WTC11 (cell line): ENCODE measurements around the gene UBAP1. TPM values are rescaled to one million over a fixed set of nuclear protein-coding genes. Genes with fewer than 3 reads are reported as not detected.
A peak's percentile ranks its signal among the peaks of the same experiment; 100 is the strongest.

Experiments used
- ATAC-seq: fragments of 200-7000 bp; cut with Tn5 transposase; 2 replicates; pipeline ENCODE4 v1.10.0; 2021; ENCODE audit warnings: mild to moderate bottlenecking, moderate library complexity
- CTCF ChIA-PET: fragments of 300-600 bp; sonication (Branson Sonifier 250); formaldehyde crosslinking; loops from one replicate; lab custom pipeline; 2021; ENCODE audit warnings: antibody characterized with exemption; lab: Charles Lee
- POLR2A ChIA-PET: fragments of 350-600 bp; sonication (Branson Sonifier 250); formaldehyde crosslinking; loops from one replicate; lab custom pipeline; 2021; ENCODE audit warnings: antibody characterized with exemption; lab: Charles Lee
- DNase-seq: peaks from one replicate; pipeline ENCODE4 v3.0.0; 2021; ENCODE audit warnings: low spot score
- H3K27ac Mint-ChIP-seq: 2 replicates; pipeline ENCODE4 v1.8.0; 2021; ENCODE audit warnings: mixed read lengths
- H3K27me3 Mint-ChIP-seq: 2 replicates; pipeline ENCODE4 v1.8.0; 2021; ENCODE audit warnings: low read depth, mild to moderate bottlenecking, moderate library complexity, mixed read lengths
- H3K36me3 Mint-ChIP-seq: 2 replicates; pipeline ENCODE4 v1.8.0; 2021; ENCODE audit warnings: mixed read lengths
- H3K4me1 Mint-ChIP-seq: 2 replicates; pipeline ENCODE4 v1.8.0; 2022; ENCODE audit warnings: mixed read lengths
- H3K4me3 Mint-ChIP-seq: 2 replicates; pipeline ENCODE4 v1.8.0; 2021; ENCODE audit warnings: mild to moderate bottlenecking, moderate library complexity, mixed read lengths
- H3K9me3 Mint-ChIP-seq: 2 replicates; pipeline ENCODE4 v1.8.0; 2021; ENCODE audit warnings: mixed read lengths
- AR ChIP-seq: fragments of 250-450 bp; sonication (Bioruptor Pico); IDR thresholded peaks from 2 replicates; pipeline ENCODE4 v1.9.0; 2021; ENCODE audit warnings: mild to moderate bottlenecking
- ATF3 ChIP-seq: sonication (generic); formaldehyde crosslinking; conservative IDR thresholded peaks from 2 replicates; pipeline ENCODE4 v1.8.1; 2022; ENCODE audit warnings: mild to moderate bottlenecking, missing genetic modification reagents
- CDX4 ChIP-seq: fragments of 250-450 bp; sonication (Bioruptor Pico); IDR thresholded peaks from 2 replicates; pipeline ENCODE4 v1.9.0; 2021; ENCODE audit warnings: moderate library complexity, mild to moderate bottlenecking, inconsistent platforms, borderline replicate concordance
- CREB1 ChIP-seq: sonication (generic); formaldehyde crosslinking; IDR thresholded peaks from 2 replicates; pipeline ENCODE4 v1.8.0; 2023; ENCODE audit warnings: mild to moderate bottlenecking, missing genetic modification reagents
- CREM ChIP-seq: sonication (generic); formaldehyde crosslinking; IDR thresholded peaks from 2 replicates; pipeline ENCODE4 v1.8.1; 2022; ENCODE audit warnings: mild to moderate bottlenecking, missing genetic modification reagents, moderate library complexity
- ESRRA ChIP-seq: sonication (generic); formaldehyde crosslinking; IDR thresholded peaks from 2 replicates; pipeline ENCODE4 v1.8.1; 2022; ENCODE audit warnings: mild to moderate bottlenecking, missing genetic modification reagents, borderline replicate concordance
- ETV6 ChIP-seq: sonication (generic); formaldehyde crosslinking; IDR thresholded peaks from 2 replicates; pipeline ENCODE4 v1.8.1; 2022; ENCODE audit warnings: mild to moderate bottlenecking, missing genetic modification reagents
- FOXP4 ChIP-seq: sonication (generic); formaldehyde crosslinking; IDR thresholded peaks from 2 replicates; pipeline ENCODE4 v1.8.0; 2022; ENCODE audit warnings: mild to moderate bottlenecking, missing genetic modification reagents
- GTF2I ChIP-seq: fragments of 250-450 bp; sonication (Bioruptor Pico); conservative IDR thresholded peaks from 2 replicates; pipeline ENCODE4 v1.4.0; 2021; ENCODE audit warnings: mild to moderate bottlenecking
- IRF1 ChIP-seq: sonication (generic); formaldehyde crosslinking; IDR thresholded peaks from 2 replicates; pipeline ENCODE4 v1.8.0; 2023; ENCODE audit warnings: missing genetic modification reagents
- MAX ChIP-seq: sonication (generic); formaldehyde crosslinking; IDR thresholded peaks from 2 replicates; pipeline ENCODE4 v1.8.0; 2022; ENCODE audit warnings: mild to moderate bottlenecking, missing genetic modification reagents
- MYBL2 ChIP-seq: sonication (generic); formaldehyde crosslinking; IDR thresholded peaks from 2 replicates; pipeline ENCODE4 v1.8.1; 2023; ENCODE audit warnings: mild to moderate bottlenecking, moderate library complexity, missing genetic modification reagents
- NR2C2 ChIP-seq: sonication (generic); formaldehyde crosslinking; IDR thresholded peaks from 2 replicates; pipeline ENCODE4 v1.8.0; 2022; ENCODE audit warnings: mild to moderate bottlenecking, missing genetic modification reagents
- PRRX2 ChIP-seq: fragments of 250-450 bp; sonication (Bioruptor Pico); IDR thresholded peaks from 2 replicates; pipeline ENCODE4 v1.8.0; 2021; ENCODE audit warnings: mild to moderate bottlenecking
- RORB ChIP-seq: fragments of 250-450 bp; sonication (Bioruptor Pico); IDR thresholded peaks from 2 replicates; pipeline ENCODE4 v1.9.0; 2021; ENCODE audit warnings: mild to moderate bottlenecking
- SMAD4 ChIP-seq: sonication (generic); formaldehyde crosslinking; IDR thresholded peaks from 2 replicates; pipeline ENCODE4 v1.8.0; 2022; ENCODE audit warnings: mild to moderate bottlenecking, missing genetic modification reagents
- SP1 ChIP-seq: sonication (generic); formaldehyde crosslinking; conservative IDR thresholded peaks from 2 replicates; pipeline ENCODE4 v1.8.1; 2022; ENCODE audit warnings: missing genetic modification reagents
- TEAD1 ChIP-seq: sonication (generic); formaldehyde crosslinking; IDR thresholded peaks from 2 replicates; pipeline ENCODE4 v1.8.0; 2022; ENCODE audit warnings: mild to moderate bottlenecking, missing genetic modification reagents
- ZNF121 ChIP-seq: sonication (generic); formaldehyde crosslinking; IDR thresholded peaks from 2 replicates; pipeline ENCODE4 v1.8.0; 2023; ENCODE audit warnings: missing genetic modification reagents
- ZNF219 ChIP-seq: sonication (generic); formaldehyde crosslinking; IDR thresholded peaks from 2 replicates; pipeline ENCODE4 v1.8.0; 2023; ENCODE audit warnings: missing genetic modification reagents, mild to moderate bottlenecking, borderline replicate concordance
- ZNF671 ChIP-seq: fragments of 250-450 bp; sonication (Bioruptor Pico); IDR thresholded peaks from 2 replicates; pipeline ENCODE4 v1.8.0; 2021; ENCODE audit warnings: mild to moderate bottlenecking
- total RNA-seq: library from RNA; stranded (reverse); gene quantifications from 3 replicates; pipeline ENCODE4 v1.2.3, GENCODE V29; 2021
- TF ChIP-seq, protein P1 (sequence below): sonication (generic); formaldehyde crosslinking; IDR thresholded peaks from 2 replicates; pipeline ENCODE4 v1.8.1; 2022; ENCODE audit warnings: mild to moderate bottlenecking, missing genetic modification reagents, moderate library complexity, borderline replicate concordance

UBAP1 gene
- total RNA-seq, 1 experiment from 2014 or later, result 23.9 TPM

DNA sequence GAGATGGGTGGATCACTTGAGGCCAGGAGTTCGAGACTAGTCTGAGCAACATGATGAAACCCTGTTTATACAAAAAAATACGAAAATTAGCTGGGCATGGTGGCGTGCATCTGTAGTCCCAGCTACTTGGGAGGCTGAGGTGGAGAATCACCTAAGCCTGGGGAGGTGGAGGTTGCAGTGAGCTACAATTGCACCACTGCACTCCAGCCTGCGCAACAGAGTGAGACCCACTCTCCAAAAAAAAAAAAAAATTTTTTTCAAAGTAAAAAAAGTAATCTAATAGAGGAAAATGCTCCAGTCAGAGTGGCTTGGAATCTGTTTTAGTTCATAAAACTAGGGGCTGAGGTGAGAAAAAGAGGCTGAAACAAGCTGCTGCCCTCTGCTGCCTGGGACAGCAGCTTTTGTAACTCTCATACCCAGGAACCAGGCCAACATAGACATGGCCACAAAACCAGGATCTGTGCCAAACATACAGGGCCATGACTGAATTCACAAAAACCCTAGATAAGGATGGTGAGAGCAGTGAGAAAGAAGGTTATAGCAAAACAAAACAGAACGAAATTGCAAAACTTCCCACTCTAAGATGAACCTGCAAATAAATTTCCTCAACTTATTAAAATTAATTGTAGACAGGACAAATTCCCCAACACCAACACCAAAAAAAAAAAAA, 39.2 kb upstream of the UBAP1 start:
- H3K4me3 Mint-ChIP-seq, result no peak overlapping the region
- TF ChIP-seq MYBL2, result no peak
- no peak for TF ChIP-seq RORB
- no peak for TF ChIP-seq CDX4 (CRISPR knock-in tag)
- TF ChIP-seq NR2C2 (CRISPR knock-in tag), result no peak
- no peak for TF ChIP-seq ATF3
- TF ChIP-seq ZNF671 (CRISPR knock-in tag), result no peak
- peak; percentile 77 for TF ChIP-seq ZNF121 (CRISPR knock-in tag)
- no peak for TF ChIP-seq GTF2I (CRISPR knock-in tag)
- TF ChIP-seq, protein P1, sequence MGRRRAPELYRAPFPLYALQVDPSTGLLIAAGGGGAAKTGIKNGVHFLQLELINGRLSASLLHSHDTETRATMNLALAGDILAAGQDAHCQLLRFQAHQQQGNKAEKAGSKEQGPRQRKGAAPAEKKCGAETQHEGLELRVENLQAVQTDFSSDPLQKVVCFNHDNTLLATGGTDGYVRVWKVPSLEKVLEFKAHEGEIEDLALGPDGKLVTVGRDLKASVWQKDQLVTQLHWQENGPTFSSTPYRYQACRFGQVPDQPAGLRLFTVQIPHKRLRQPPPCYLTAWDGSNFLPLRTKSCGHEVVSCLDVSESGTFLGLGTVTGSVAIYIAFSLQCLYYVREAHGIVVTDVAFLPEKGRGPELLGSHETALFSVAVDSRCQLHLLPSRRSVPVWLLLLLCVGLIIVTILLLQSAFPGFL (CRISPR knock-in tag), result no peak
- ChIA-PET CTCF (interaction anchor here (0.7 to 1.3 kb wide), 8 partner anchors 11 to 124 kb away, joined by 3 to 8 read pairs (median 4); partner anchors contain the start of genes DCAF12 and UBAP1), POLR2A (interaction anchor here (0.7 to 1.2 kb wide), 2 partner anchors 14 to 44 kb away, joined by 3 to 4 read pairs; no protein-coding TSS in a partner anchor)
- H3K9me3 Mint-ChIP-seq, result peaks cover 4% of the 10 kb centered on the region; the same call in 1 of the 2 replicates
- DNase-seq (no peak), ATAC-seq (peak; percentile 71)
- no peaks in the 10 kb centered on the region; the same call in 1 of the 2 replicates for H3K4me1 Mint-ChIP-seq
- H3K27ac Mint-ChIP-seq, result no peak overlapping the region
- no peaks in the 10 kb centered on the region; the same call in 1 of the 2 replicates for H3K27me3 Mint-ChIP-seq
- 0 out of 2 replicates have a peak, but pooled peaks cover 2% of the 10 kb centered on the region for H3K36me3 Mint-ChIP-seq

DNA sequence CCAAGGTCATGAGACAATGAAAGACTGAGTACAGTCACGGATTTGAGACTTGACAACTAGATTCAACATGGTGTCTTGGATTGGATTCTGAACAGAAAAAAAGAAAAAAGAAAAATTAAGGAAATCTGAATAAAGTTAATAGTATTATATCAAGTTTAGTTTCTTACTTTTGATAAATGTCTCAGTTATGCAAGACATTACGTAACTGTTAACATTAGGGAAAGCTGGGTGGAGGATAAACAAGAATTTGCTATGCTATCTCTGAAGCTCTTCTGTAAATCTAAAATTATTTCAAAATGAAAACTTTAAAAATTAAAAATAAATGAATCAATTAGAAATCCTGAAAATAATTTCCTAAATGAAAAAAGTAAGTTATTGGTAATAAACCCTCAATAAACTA, 38.0 kb upstream of the UBAP1 start:
- no peak for TF ChIP-seq CREB1 (CRISPR knock-in tag)
- no peak for TF ChIP-seq AR (CRISPR knock-in tag)
- no peak for TF ChIP-seq SP1 (CRISPR knock-in tag)
- no peak for TF ChIP-seq SMAD4 (CRISPR knock-in tag)
- TF ChIP-seq CREM (CRISPR knock-in tag), result no peak
- no peak for TF ChIP-seq PRRX2 (CRISPR knock-in tag)
- no peak for TF ChIP-seq TEAD1 (CRISPR knock-in tag)
- TF ChIP-seq MAX (CRISPR knock-in tag), result no peak
- TF ChIP-seq ESRRA (CRISPR knock-in tag), result no peak
- no peak for TF ChIP-seq CDX4 (CRISPR knock-in tag)
- no peak for TF ChIP-seq FOXP4 (CRISPR knock-in tag)
- TF ChIP-seq ETV6, result no peak
- TF ChIP-seq IRF1 (CRISPR knock-in tag), result no peak
- TF ChIP-seq ZNF219, result no peak
- TF ChIP-seq, all 79 proteins: peak for 0
- POLR2A ChIA-PET, result no interaction called here

More for the DNA sequence above, 38.0 kb upstream of the UBAP1 start:
- Mint-ChIP-seq H3K27me3 (no peaks in the 10 kb centered on the region; the same call in 1 of the 2 replicates), H3K9me3 (no peaks in the 10 kb centered on the region), H3K27ac (no peak overlapping the region), H3K4me1 (no peaks in the 10 kb centered on the region; the same call in 1 of the 2 replicates), H3K36me3 (0 out of 2 replicates have a peak, but pooled peaks cover 2% of the 10 kb centered on the region), H3K4me3 (no peak overlapping the region)
- DNase-seq, result no peak
- CTCF ChIA-PET, result no interaction called here
- ATAC-seq, result no peak
